ENCODE measurements around the gene METAP1.
A peak's percentile ranks its signal among the peaks of the same experiment; 100 is the strongest.
"Not testable (repeated sequence)": the region's sequence is repeated elsewhere in the genome, so short reads cannot be mapped to it uniquely, and the experiment has no call there.

METAP1 gene

GRCh38 chr4:99061048-99061700 is 65.7 kb downstream of the METAP1 start:
- no peak for DNase-seq

- DNase-seq: no peak
These were observed 66.6 kb downstream of the METAP1 start for GRCh38 chr4:99062120-99062519.

GRCh38 chr4:99065521-99065920 is 70.0 kb downstream of the METAP1 start:
- DNase-seq: not testable (repeated sequence)

GRCh38 chr4:99067617-99068016 is 72.1 kb downstream of the METAP1 start:
- no peak for DNase-seq

GRCh38 chr4:99071159-99071558 is 75.6 kb downstream of the METAP1 start:
- DNase-seq: no peak

GRCh38 chr4:99074816-99075215 is 79.3 kb downstream of the METAP1 start:
- no peak for DNase-seq

GRCh38 chr4:99076292-99076976 is 80.9 kb downstream of the METAP1 start:
- DNase-seq: no peak

GRCh38 chr4:99077177-99077576 is 81.7 kb downstream of the METAP1 start:
- no peak for DNase-seq

GRCh38 chr4:99078336-99078735 is 82.8 kb downstream of the METAP1 start:
- no peak for DNase-seq

GRCh38 chr4:99078931-99079624 is 83.6 kb downstream of the METAP1 start:
- DNase-seq: no peak

- DNase-seq: no peak
These were observed 84.2 kb downstream of the METAP1 start for GRCh38 chr4:99079625-99080295.

- not testable (repeated sequence) for DNase-seq
These were observed 85.3 kb downstream of the METAP1 start for GRCh38 chr4:99080869-99081268.

- DNase-seq: no peak
These were observed 86.7 kb downstream of the METAP1 start for GRCh38 chr4:99082192-99082591.

- DNase-seq: no peak
These were observed 89.1 kb downstream of the METAP1 start for GRCh38 chr4:99084595-99084994.

- peak in 1 of 2 donors; percentile 24 for DNase-seq
These were observed 92.5 kb downstream of the METAP1 start for GRCh38 chr4:99088023-99088449.

- peak; percentile 91 to 93 for DNase-seq
These were observed 93.2 kb downstream of the METAP1 start, which contains the start of gene ADH5 for GRCh38 chr4:99088481-99089365. TSS of gene ADH5 (minus strand) at chr4:99088788. CDS start at chr4:99088700, 88 bp downstream.

- no peak for DNase-seq
These were observed 95.1 kb downstream of the METAP1 start for GRCh38 chr4:99090481-99091215.

- DNase-seq: no peak
These were observed 95.7 kb downstream of the METAP1 start for GRCh38 chr4:99091216-99091575.

- not testable (repeated sequence) for DNase-seq
These were observed 96.3 kb downstream of the METAP1 start for GRCh38 chr4:99091841-99092240.

GRCh38 chr4:99099311-99099710 is 103.8 kb downstream of the METAP1 start:
- no peak for DNase-seq

- DNase-seq: not testable (repeated sequence)
These were observed 104.3 kb downstream of the METAP1 start for GRCh38 chr4:99099814-99100213.

- DNase-seq: no peak
These were observed 105.4 kb downstream of the METAP1 start for GRCh38 chr4:99100876-99101275.
